SU-DHL-6 (cell line): Measurements from ENCODE around the gene SYNJ1.
"Not testable (repeated sequence)": the region's sequence is repeated elsewhere in the genome, so short reads cannot be mapped to it uniquely, and the experiment has no call there.

Source experiments
- H2AFZ ChIP-seq: fragments of 200-600 bp; sonication (generic); 2 replicates; pipeline ENCODE4 v1.6.1; 2014; ENCODE audit warnings: low read depth, mild to moderate bottlenecking, moderate library complexity, mixed read lengths, antibody characterized with exemption, low read length; ENCODE audit not compliant: severe bottlenecking
- H3F3A ChIP-seq: fragments of 200-600 bp; shearing (Covaris generic); 2 replicates; pipeline ENCODE4 v1.6.0; 2016; ENCODE audit warnings: antibody characterized with exemption, mild to moderate bottlenecking; ENCODE audit not compliant: insufficient read depth
- H3K27ac ChIP-seq: fragments of 200-600 bp; sonication (generic); 2 replicates; pipeline ENCODE4 v1.5.1; 2016; ENCODE audit warnings: low read depth, mild to moderate bottlenecking, low read length, moderate library complexity, mixed read lengths
- H3K27me3 ChIP-seq: fragments of 200-600 bp; sonication (generic), shearing (Covaris generic); 2 replicates; pipeline ENCODE4 v1.6.0; 2014; ENCODE audit warnings: mild to moderate bottlenecking, low read length
- H3K36me3 ChIP-seq: fragments of 200-600 bp; sonication (generic); 2 replicates; pipeline ENCODE4 v1.6.1; 2014; ENCODE audit warnings: mild to moderate bottlenecking, low read length, mixed read lengths
- H3K4me2 ChIP-seq: fragments of 300-600, 200-600 bp; shearing (Covaris generic), sonication (generic); 2 replicates; pipeline ENCODE4 v1.6.0; 2014; ENCODE audit warnings: low read length, low read depth, mild to moderate bottlenecking; ENCODE audit not compliant: poor library complexity, severe bottlenecking
- H3K4me3 ChIP-seq: fragments of 200-600 bp; sonication (generic); 2 replicates; pipeline ENCODE4 v1.5.1; 2014; ENCODE audit warnings: antibody characterized with exemption, low read length, mild to moderate bottlenecking, mixed read lengths; ENCODE audit not compliant: insufficient read depth, poor library complexity, severe bottlenecking
- H3K79me2 ChIP-seq: fragments of 200-600 bp; sonication (generic); 2 replicates; pipeline ENCODE4 v1.6.1; 2014; ENCODE audit warnings: mild to moderate bottlenecking, low read length, moderate library complexity; ENCODE audit not compliant: insufficient read depth
- H3K9ac ChIP-seq: fragments of 200-600 bp; sonication (generic); 2 replicates; pipeline ENCODE4 v1.7.0; 2014; ENCODE audit warnings: mild to moderate bottlenecking, low read length
- H3K9me2 ChIP-seq: fragments of 200-600 bp; sonication (generic); replicated peaks from 2 replicates; pipeline ENCODE4 v1.6.1; 2014; ENCODE audit warnings: low read length; ENCODE audit not compliant: insufficient read depth
- H3K9me3 ChIP-seq: fragments of 200-600 bp; sonication (generic); 2 replicates; pipeline ENCODE4 v1.6.1; 2014; ENCODE audit warnings: low read length, mixed read lengths; ENCODE audit not compliant: insufficient read depth
- H4K20me1 ChIP-seq: fragments of 200-600 bp; sonication (generic); 2 replicates; pipeline ENCODE4 v1.6.1; 2014; ENCODE audit warnings: low read depth, mild to moderate bottlenecking, antibody characterized with exemption, low read length, moderate library complexity, mixed read lengths
- EZH2phosphoT487 ChIP-seq: fragments of 200-600 bp; sonication (generic), shearing (Covaris generic); conservative IDR thresholded peaks from 2 replicates; pipeline ENCODE4 v1.6.1; 2018; ENCODE audit warnings: mild to moderate bottlenecking, antibody characterized with exemption, low read length, moderate library complexity, mixed read lengths
- TF ChIP-seq, protein P1 (sequence below): fragments of 200-600 bp; sonication (generic); IDR thresholded peaks from one replicate; pipeline ENCODE4 v1.5.1; 2017; ENCODE audit warnings: antibody characterized with exemption, mild to moderate bottlenecking, low read length, moderate library complexity; ENCODE audit not compliant: insufficient read depth, poor library complexity, severe bottlenecking

The SYNJ1 gene

DNA sequence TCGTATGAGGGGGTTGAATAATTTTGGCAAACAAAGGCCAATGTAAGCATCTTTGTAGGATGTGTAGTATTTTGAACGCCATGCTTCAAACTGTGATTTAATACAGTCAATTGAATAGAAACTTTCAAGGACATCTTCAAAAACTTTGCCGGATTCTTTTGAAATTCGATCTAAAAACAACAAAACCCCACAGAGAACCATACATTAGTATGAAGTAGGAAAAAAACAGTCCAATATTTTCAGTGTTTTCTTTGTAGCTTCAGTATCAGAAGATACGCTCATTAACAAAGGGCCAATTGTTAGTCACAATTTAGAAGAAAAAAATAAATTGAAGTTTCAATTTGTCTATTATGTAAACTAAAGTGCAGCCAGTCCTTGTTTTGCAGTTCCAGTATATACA lies 20.7 kb upstream of the SYNJ1 start:
- Histone ChIP-seq H3K4me3 (no peak overlapping the region), H3K9me2 (no peaks in the 10 kb centered on the region), H4K20me1 (no peaks in the 10 kb centered on the region; the same call in 1 of the 2 replicates), H3K27me3 (no peaks in the 10 kb centered on the region), H3K79me2 (peaks cover 6% of the 10 kb centered on the region), H3F3A (0 out of 2 replicates have a peak, but pooled peaks cover 4% of the 10 kb centered on the region), H3K9ac (no peak overlapping the region), H2AFZ (no peak overlapping the region), H3K27ac (no peak overlapping the region), H3K9me3 (no peaks in the 10 kb centered on the region), H3K4me2 (no peak overlapping the region), H3K36me3 (peaks cover 64% of the 10 kb centered on the region)
- TF ChIP-seq EZH2phosphoT487, result no peak
- TF ChIP-seq, protein P1, sequence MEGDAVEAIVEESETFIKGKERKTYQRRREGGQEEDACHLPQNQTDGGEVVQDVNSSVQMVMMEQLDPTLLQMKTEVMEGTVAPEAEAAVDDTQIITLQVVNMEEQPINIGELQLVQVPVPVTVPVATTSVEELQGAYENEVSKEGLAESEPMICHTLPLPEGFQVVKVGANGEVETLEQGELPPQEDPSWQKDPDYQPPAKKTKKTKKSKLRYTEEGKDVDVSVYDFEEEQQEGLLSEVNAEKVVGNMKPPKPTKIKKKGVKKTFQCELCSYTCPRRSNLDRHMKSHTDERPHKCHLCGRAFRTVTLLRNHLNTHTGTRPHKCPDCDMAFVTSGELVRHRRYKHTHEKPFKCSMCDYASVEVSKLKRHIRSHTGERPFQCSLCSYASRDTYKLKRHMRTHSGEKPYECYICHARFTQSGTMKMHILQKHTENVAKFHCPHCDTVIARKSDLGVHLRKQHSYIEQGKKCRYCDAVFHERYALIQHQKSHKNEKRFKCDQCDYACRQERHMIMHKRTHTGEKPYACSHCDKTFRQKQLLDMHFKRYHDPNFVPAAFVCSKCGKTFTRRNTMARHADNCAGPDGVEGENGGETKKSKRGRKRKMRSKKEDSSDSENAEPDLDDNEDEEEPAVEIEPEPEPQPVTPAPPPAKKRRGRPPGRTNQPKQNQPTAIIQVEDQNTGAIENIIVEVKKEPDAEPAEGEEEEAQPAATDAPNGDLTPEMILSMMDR, result no peak

DNA sequence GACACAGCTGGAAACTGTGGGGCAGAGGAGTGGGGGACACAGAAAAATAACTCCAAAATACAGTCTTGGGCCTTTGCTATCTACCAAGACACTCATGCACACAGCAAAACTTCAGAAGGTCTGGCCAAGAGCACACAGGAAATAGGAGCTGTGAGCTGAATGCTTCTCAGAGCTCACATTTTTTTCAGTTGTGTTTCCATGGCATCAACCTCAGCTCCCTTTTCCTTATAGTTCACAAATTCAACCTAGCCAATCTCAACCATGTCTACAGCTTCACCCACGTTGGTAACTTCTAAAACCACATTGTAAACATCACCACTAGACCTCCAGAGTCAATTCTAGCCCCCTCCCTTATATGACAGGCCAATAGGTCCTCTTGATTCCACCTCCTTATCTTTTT lies 19.6 kb upstream of the SYNJ1 start:
- no peaks in the 10 kb centered on the region for H3K9me2 ChIP-seq
- no peaks in the 10 kb centered on the region; the same call in 1 of the 2 replicates for H4K20me1 ChIP-seq
- no peak overlapping the region for H3K9ac ChIP-seq
- H2AFZ ChIP-seq, result no peak overlapping the region
- no peaks in the 10 kb centered on the region for H3K9me3 ChIP-seq
- H3F3A ChIP-seq, result 0 out of 2 replicates have a peak, but pooled peaks cover 4% of the 10 kb centered on the region
- H3K27ac ChIP-seq, result no peak overlapping the region
- peaks cover 75% of the 10 kb centered on the region for H3K36me3 ChIP-seq
- no peak overlapping the region for H3K4me3 ChIP-seq
- peaks cover 6% of the 10 kb centered on the region for H3K79me2 ChIP-seq
- H3K27me3 ChIP-seq, result no peaks in the 10 kb centered on the region
- no peak overlapping the region for H3K4me2 ChIP-seq
- no peak for TF ChIP-seq EZH2phosphoT487
- TF ChIP-seq, protein P1, result no peak

DNA sequence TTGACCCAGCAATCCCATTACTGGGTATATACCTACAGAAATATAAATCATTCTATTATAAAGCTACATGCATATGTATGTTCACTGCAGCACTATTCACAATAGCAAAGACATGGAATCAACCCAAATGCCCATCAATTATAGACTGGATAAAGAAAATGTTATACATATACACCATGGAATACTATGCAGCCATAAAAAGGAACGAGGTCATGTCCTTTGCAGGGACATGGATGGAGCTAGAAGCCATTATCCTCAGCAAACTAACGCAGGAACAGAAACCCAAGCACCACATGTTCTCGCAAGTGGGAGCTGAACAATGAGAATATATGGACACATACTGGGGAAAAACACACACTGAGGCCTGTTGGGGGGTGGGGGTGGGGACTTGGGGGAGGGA lies 18.9 kb upstream of the SYNJ1 start:
- H3K79me2 ChIP-seq, H3K9me3 ChIP-seq: not testable (repeated sequence)

DNA sequence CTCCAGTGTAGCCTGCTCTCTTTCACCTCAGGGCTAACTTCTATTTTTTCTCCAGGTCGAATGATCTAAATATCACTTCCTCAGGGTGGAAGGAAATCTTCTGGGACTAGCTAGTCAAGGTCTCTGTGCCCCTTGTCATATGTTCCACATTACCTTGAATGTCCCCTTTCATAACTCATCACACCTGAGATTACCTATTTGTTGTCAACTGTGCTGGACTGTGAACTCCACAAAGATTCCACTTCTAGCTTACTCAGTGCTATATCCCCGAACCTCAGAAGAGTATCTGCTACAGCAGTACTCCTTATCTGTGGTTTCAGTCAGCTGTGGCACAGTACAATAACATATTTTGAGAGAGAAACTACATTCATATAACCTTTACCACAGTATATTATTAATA lies 14.6 kb upstream of the SYNJ1 start:
- Histone ChIP-seq H2AFZ (no peak overlapping the region), H3F3A (no peaks in the 10 kb centered on the region), H3K4me3 (no peak overlapping the region), H3K9me3 (no peaks in the 10 kb centered on the region), H4K20me1 (no peaks in the 10 kb centered on the region; the same call in 1 of the 2 replicates), H3K27ac (no peak overlapping the region), H3K9ac (no peak overlapping the region), H3K27me3 (no peaks in the 10 kb centered on the region), H3K36me3 (peaks cover 51% of the 10 kb centered on the region), H3K9me2 (no peaks in the 10 kb centered on the region), H3K4me2 (no peak overlapping the region), H3K79me2 (peaks cover 3% of the 10 kb centered on the region)
- TF ChIP-seq, protein P1, result no peak
- no peak for TF ChIP-seq EZH2phosphoT487

More for the DNA sequence above, 18.9 kb upstream of the SYNJ1 start:
- not testable (repeated sequence) for H3K27me3 ChIP-seq, H4K20me1 ChIP-seq, H3K4me3 ChIP-seq, H3K27ac ChIP-seq, H3K9ac ChIP-seq, H3K9me2 ChIP-seq, H3K4me2 ChIP-seq, H3F3A ChIP-seq, H2AFZ ChIP-seq
- peaks cover 78% of the 10 kb centered on the region for H3K36me3 ChIP-seq
